Parathyroid adenoma (tissue), 2 donors: ENCODE measurements around the gene BBS9.

Experiments
- H2AFZ ChIP-seq: fragments of 300-600 bp; sonication (generic); one replicate; pipeline ENCODE4 v1.7.0; 2017; ENCODE audit warnings: antibody characterized with exemption, mild to moderate bottlenecking
- H3K27ac ChIP-seq: fragments of 300-600 bp; sonication (generic); one replicate; pipeline ENCODE4 v1.7.0; 2017
- H3K27me3 ChIP-seq: fragments of 300-600 bp; sonication (generic); one replicate; pipeline ENCODE4 v1.7.0; 2017; ENCODE audit warnings: low read length; ENCODE audit not compliant: control insufficient read depth, insufficient read depth
- H3K36me3 ChIP-seq: fragments of 300-600 bp; sonication (generic); one replicate; pipeline ENCODE4 v1.7.0; 2017; ENCODE audit warnings: low read length; ENCODE audit not compliant: control insufficient read depth, insufficient read depth
- H3K4me1 ChIP-seq: fragments of 300-600 bp; sonication (generic); one replicate; pipeline ENCODE4 v1.7.0; 2017; ENCODE audit warnings: control low read depth
- H3K4me2 ChIP-seq: fragments of 300-600 bp; sonication (generic); one replicate; pipeline ENCODE4 v1.7.0; 2017; ENCODE audit warnings: low read length
- H3K4me3 ChIP-seq: fragments of 300-600 bp; sonication (generic); one replicate; pipeline ENCODE4 v1.7.0; 2017; ENCODE audit warnings: low read depth, low read length
- H3K79me2 ChIP-seq: fragments of 300-600 bp; sonication (generic); one replicate; pipeline ENCODE4 v1.7.0; 2017; ENCODE audit warnings: control low read depth
- H3K9ac ChIP-seq: fragments of 300-600 bp; sonication (generic); one replicate; pipeline ENCODE4 v1.7.0; 2017; ENCODE audit warnings: mild to moderate bottlenecking
- H3K9me3 ChIP-seq: fragments of 300-600 bp; sonication (generic); one replicate; pipeline ENCODE4 v1.7.0; 2017; ENCODE audit warnings: low read length; ENCODE audit not compliant: control insufficient read depth
- CTCF ChIP-seq: fragments of 300-600 bp; sonication (generic); IDR thresholded peaks from one replicate; pipeline ENCODE4 v1.7.0; 2017; ENCODE audit warnings: antibody characterized with exemption, mild to moderate bottlenecking
- donor health status: primary hyperparathyroidism.

The BBS9 gene

GRCh38 chr7:33428415-33428814 lies 299.1 kb downstream of the BBS9 start:
- no peaks in the 10 kb centered on the region for H3K36me3 ChIP-seq
- no peak overlapping the region for H3K9ac ChIP-seq
- no peaks in the 10 kb centered on the region for H3K27me3 ChIP-seq
- H3K27ac ChIP-seq, result no peak overlapping the region
- H3K4me3 ChIP-seq, result no peak overlapping the region
- no peaks in the 10 kb centered on the region for H3K4me1 ChIP-seq
- no peak overlapping the region for H3K4me2 ChIP-seq
- TF ChIP-seq CTCF, result no peak
- H2AFZ ChIP-seq, result no peak overlapping the region
- H3K9me3 ChIP-seq, result no peaks in the 10 kb centered on the region
- no peaks in the 10 kb centered on the region for H3K79me2 ChIP-seq

- no peak for TF ChIP-seq CTCF
- Histone ChIP-seq H3K4me1 (no peaks in the 10 kb centered on the region), H3K36me3 (no peaks in the 10 kb centered on the region), H3K27ac (no peak overlapping the region), H3K27me3 (no peaks in the 10 kb centered on the region), H3K9ac (no peak overlapping the region), H3K4me3 (no peak overlapping the region), H3K79me2 (no peaks in the 10 kb centered on the region), H2AFZ (no peak overlapping the region), H3K4me2 (no peak overlapping the region), H3K9me3 (no peaks in the 10 kb centered on the region)
These were observed 302.2 kb downstream of the BBS9 start for GRCh38 chr7:33431543-33431942.

- no peak overlapping the region for H3K4me3 ChIP-seq
- no peak overlapping the region for H3K4me2 ChIP-seq
- no peak overlapping the region for H2AFZ ChIP-seq
- H3K79me2 ChIP-seq, result no peaks in the 10 kb centered on the region
- no peaks in the 10 kb centered on the region for H3K4me1 ChIP-seq
- no peaks in the 10 kb centered on the region for H3K9me3 ChIP-seq
- no peak for TF ChIP-seq CTCF
- H3K9ac ChIP-seq, result no peak overlapping the region
- no peaks in the 10 kb centered on the region for H3K27me3 ChIP-seq
- no peak overlapping the region for H3K27ac ChIP-seq
- H3K36me3 ChIP-seq, result no peaks in the 10 kb centered on the region
These were observed 303.5 kb downstream of the BBS9 start for GRCh38 chr7:33432821-33433220.

GRCh38 chr7:33433357-33433756 lies 304.0 kb downstream of the BBS9 start:
- Histone ChIP-seq H3K4me3 (no peak overlapping the region), H3K4me1 (no peaks in the 10 kb centered on the region)

More at GRCh38 chr7:33433357-33433756, 304.0 kb downstream of the BBS9 start:
- Histone ChIP-seq H3K79me2 (no peaks in the 10 kb centered on the region), H3K27me3 (no peaks in the 10 kb centered on the region), H3K27ac (no peak overlapping the region), H3K9me3 (no peaks in the 10 kb centered on the region), H3K4me2 (no peak overlapping the region), H3K36me3 (no peaks in the 10 kb centered on the region), H3K9ac (no peak overlapping the region), H2AFZ (no peak overlapping the region)
- TF ChIP-seq CTCF, result no peak
